ENCODE data around the gene CYP3A5. TPM values are rescaled to one million over a fixed set of nuclear protein-coding genes. Genes with fewer than 3 reads are reported as not detected.
"Not testable (repeated sequence)": the region's sequence is repeated elsewhere in the genome, so short reads cannot be mapped to it uniquely, and the experiment has no call there.

CYP3A5 gene
- total and polyA plus RNA-seq, 7 experiments from 2014 or later = 0.27 to 0.87 (median 0.69) TPM; not detected in 4

DNA sequence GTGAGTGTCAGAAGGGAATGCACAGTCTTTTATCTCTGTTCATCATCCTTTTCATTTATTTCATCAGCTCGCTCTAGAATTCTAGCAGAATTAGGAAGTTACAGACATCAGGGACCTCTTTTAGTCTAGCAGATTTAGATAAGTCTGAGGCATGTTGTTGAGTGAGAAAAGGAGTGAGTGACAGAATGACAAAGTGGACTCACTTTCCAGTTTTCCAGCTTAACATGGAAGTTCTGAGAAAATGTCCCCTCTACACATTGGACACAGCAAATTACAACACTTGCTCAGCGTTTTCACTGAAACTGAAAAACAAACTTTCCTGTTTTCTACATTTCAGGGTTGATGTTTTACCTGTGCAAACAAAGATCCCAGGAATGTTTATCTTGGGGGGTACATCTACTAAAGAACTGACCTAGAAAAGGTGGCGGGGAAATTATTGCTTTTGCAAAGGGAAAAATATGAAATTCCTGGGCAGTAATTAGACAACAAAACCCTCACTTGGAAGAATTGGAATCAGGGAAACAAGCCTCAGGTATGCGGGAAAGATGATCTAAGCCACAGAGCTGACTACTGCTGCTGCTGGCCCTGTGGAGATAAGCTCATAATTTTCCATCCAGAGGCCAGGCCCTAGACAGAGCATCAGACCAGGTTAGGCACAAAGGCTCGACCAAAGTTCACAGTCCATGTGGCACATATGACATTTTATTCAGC lies 14.6 kb upstream of the CYP3A5 start:
- Histone ChIP-seq H3K9me3 (ENCODE audit: control insufficient read depth in 2 of 3, low read length in 3 of 3) (no peaks in the 10 kb centered on the region), H3K27ac (ENCODE audit: low read depth, low read length) (no peak overlapping the region), H3K4me1 (ENCODE audit: control insufficient read depth in 2 of 2, insufficient read depth in 2 of 2, low read length in 2 of 2) (no peaks in the 10 kb centered on the region), H3K4me3 (ENCODE audit: low read length) (no peak overlapping the region), H3K36me3 (ENCODE audit: control insufficient read depth in 2 of 3, insufficient read depth in 3 of 3, low read length in 3 of 3) (no peaks in the 10 kb centered on the region), H3K27me3 (ENCODE audit: control insufficient read depth in 2 of 2, insufficient read depth in 2 of 2, low read length in 2 of 2) (no peaks in the 10 kb centered on the region)
- Mint-ChIP-seq H3K4me3 (peak overlapping the region in 4 of 10 donors; percentile 1 to 66 (median 48)), H3K9me3 (peaks cover 0 to 18% (median 5%) of the 10 kb centered on the region in 11 donors), H3K27me3 (no peaks in the 10 kb centered on the region), H3K27ac (peak overlapping the region in 6 of 9 donors; percentile 38 to 92 (median 76)), H3K36me3 (peaks cover 3 to 7% (median 4%) of the 10 kb centered on the region in 5 donors), H3K4me1 (peaks cover 0 to 22% (median 21%) of the 10 kb centered on the region in 7 donors)
- CTCF ChIA-PET = interaction anchor here (1.6 kb wide), 1 partner anchor 79 kb away, joined by 4 read pairs; no protein-coding TSS in a partner anchor
- POLR2A ChIA-PET = interaction anchor here (1.1 to 1.7 kb wide), 2 partner anchors 70 to 742 kb away, joined by 3 to 7 read pairs; no protein-coding TSS in a partner anchor
- intact Hi-C loops (cut with micrococcal nuclease) = no loop called here
- ATAC-seq (no peak), DNase-seq (no peak)

DNA sequence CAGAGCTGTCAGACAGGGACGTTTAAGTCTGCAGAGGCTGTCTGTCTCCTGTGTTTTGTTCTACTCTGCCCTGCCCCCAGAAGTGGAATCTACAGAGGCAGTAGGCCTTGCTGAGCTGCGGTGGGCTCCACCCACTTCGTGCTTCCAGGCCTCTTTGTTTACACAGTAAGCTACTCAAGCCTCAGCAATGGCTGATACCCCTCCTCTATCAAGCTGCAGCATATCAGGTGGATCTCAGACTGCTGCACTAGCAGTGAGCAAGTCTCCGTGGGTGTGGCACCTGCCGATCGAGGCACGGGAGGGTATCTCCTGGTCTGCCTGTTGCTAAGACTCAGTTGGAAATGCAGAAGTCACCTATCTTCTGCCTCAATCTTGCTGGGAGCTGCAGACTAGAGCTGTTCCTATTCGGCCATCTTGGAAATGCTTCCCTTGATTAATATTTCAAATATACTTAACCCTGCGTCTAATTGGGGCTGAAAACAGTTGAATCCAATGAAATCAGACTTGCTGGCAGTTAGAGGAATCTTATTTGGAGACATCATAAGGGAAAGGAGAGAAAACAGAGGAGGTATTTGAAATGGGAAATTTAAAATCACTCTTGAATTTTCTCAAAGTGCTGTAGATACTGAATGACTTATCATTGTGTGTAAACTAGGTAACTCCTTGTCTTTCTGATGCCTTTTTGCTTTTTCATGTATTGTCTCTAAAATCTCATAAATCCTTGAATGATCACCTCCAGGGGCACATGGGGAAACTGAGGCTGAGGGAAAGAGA lies 13.8 kb upstream of the CYP3A5 start:
- H3K27me3 Mint-ChIP-seq = peaks cover 0 to 5% (median 0%) of the 10 kb centered on the region in 5 donors
- ChIA-PET POLR2A (interaction anchor here (1.1 to 1.7 kb wide), 2 partner anchors 69 to 743 kb away, joined by 3 to 7 read pairs; no protein-coding TSS in a partner anchor), CTCF (no interaction called here)
- Histone ChIP-seq H3K9me3 (ENCODE audit: control insufficient read depth in 2 of 3, low read length in 3 of 3) (no peaks in the 10 kb centered on the region), H3K4me3 (ENCODE audit: low read length) (no peak overlapping the region), H3K4me1 (ENCODE audit: control insufficient read depth in 2 of 2, insufficient read depth in 2 of 2, low read length in 2 of 2) (no peaks in the 10 kb centered on the region), H3K36me3 (ENCODE audit: control insufficient read depth in 2 of 3, insufficient read depth in 3 of 3, low read length in 3 of 3) (no peaks in the 10 kb centered on the region), H3K27ac (ENCODE audit: low read depth, low read length) (peak overlapping the region; percentile 0), H3K27me3 (ENCODE audit: control insufficient read depth in 2 of 2, insufficient read depth in 2 of 2, low read length in 2 of 2) (no peaks in the 10 kb centered on the region)
- intact Hi-C loops (cut with micrococcal nuclease) = no loop called here
- peak; percentile 74 for ATAC-seq
- H3K9me3 Mint-ChIP-seq = peaks cover 0 to 24% (median 5%) of the 10 kb centered on the region in 11 donors
- DNase-seq = peak in 7 of 9 donors; percentile 49 to 78 (median 59)
- peak overlapping the region in 8 of 10 donors; percentile 1 to 66 (median 48) for H3K4me3 Mint-ChIP-seq
- peaks cover 0 to 22% (median 21%) of the 10 kb centered on the region in 7 donors for H3K4me1 Mint-ChIP-seq
- peaks cover 3 to 7% (median 4%) of the 10 kb centered on the region in 5 donors for H3K36me3 Mint-ChIP-seq
- H3K27ac Mint-ChIP-seq = peak overlapping the region in 8 of 9 donors; percentile 61 to 92 (median 80)

DNA sequence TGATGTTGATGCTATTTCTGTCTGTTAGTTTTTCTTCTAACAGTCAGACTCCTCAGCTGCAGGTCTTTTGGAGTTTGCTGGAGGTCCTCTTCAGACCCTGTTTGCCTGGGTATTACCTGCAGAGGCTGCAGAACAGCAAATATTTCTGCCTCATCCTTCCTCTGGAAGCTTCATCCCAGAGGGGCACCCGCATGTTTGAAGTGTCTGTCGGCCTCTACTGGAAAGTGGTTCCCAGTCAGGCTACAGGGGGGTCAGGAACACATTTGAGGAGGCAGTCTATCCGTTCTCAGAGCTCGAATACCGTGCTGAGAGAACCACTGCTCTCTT lies 13.3 kb upstream of the CYP3A5 start:
- no peak overlapping the region for H3K4me3 ChIP-seq (ENCODE audit: low read length)
- intact Hi-C loops (cut with micrococcal nuclease) = no loop called here
- no peak for ATAC-seq
- H3K9me3 ChIP-seq (ENCODE audit: control insufficient read depth in 2 of 3, low read length in 3 of 3) = no peaks in the 10 kb centered on the region
- peak overlapping the region; percentile 0 for H3K27ac ChIP-seq (ENCODE audit: low read depth, low read length)
- H3K36me3 ChIP-seq (ENCODE audit: control insufficient read depth in 2 of 3, insufficient read depth in 3 of 3, low read length in 3 of 3) = no peaks in the 10 kb centered on the region
- peak overlapping the region in 8 of 9 donors; percentile 3 to 92 (median 80) for H3K27ac Mint-ChIP-seq
- H3K4me3 Mint-ChIP-seq = peak overlapping the region in 6 of 10 donors; percentile 1 to 66 (median 48)
- H3K27me3 ChIP-seq (ENCODE audit: control insufficient read depth in 2 of 2, insufficient read depth in 2 of 2, low read length in 2 of 2) = no peaks in the 10 kb centered on the region
- H3K36me3 Mint-ChIP-seq = peaks cover 3 to 7% (median 4%) of the 10 kb centered on the region in 5 donors
- ChIA-PET POLR2A (interaction anchor here (0.7 to 1.7 kb wide), 5 partner anchors 13 to 744 kb away, joined by 3 to 7 read pairs (median 3); no protein-coding TSS in a partner anchor), CTCF (no interaction called here)
- DNase-seq = no peak
- H3K4me1 ChIP-seq (ENCODE audit: control insufficient read depth in 2 of 2, insufficient read depth in 2 of 2, low read length in 2 of 2) = no peaks in the 10 kb centered on the region
- peaks cover 0 to 30% (median 7%) of the 10 kb centered on the region in 11 donors for H3K9me3 Mint-ChIP-seq
- H3K27me3 Mint-ChIP-seq = peaks cover 0 to 5% (median 0%) of the 10 kb centered on the region in 5 donors
- H3K4me1 Mint-ChIP-seq = peaks cover 0 to 22% (median 21%) of the 10 kb centered on the region in 7 donors

DNA sequence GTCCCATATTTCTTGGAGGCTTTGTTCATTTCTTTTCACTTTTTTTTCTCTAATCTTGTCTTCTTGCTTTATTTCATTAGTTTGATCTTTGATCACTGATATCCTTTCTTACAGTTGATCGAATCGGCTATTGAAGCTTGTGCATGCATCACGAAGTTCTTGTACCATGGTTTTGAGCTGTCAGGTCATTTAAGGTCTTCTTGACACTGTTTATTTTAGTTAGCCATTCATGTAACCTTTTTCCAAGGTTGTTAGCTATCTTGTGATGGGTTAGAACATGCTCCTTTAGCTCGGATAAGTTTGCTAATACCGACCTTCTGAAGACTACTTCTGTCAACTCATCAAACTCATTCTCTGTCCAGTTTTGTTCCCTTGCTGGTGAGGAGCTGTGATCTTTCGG lies 12.8 kb upstream of the CYP3A5 start:
- DNase-seq; CTCF ChIA-PET; H3K9me3 ChIP-seq (ENCODE audit: control insufficient read depth in 2 of 3, low read length in 3 of 3); H3K36me3 Mint-ChIP-seq; H3K27ac ChIP-seq (ENCODE audit: low read depth, low read length); H3K4me1 ChIP-seq (ENCODE audit: control insufficient read depth in 2 of 2, insufficient read depth in 2 of 2, low read length in 2 of 2); H3K27me3 ChIP-seq (ENCODE audit: control insufficient read depth in 2 of 2, insufficient read depth in 2 of 2, low read length in 2 of 2); ATAC-seq; H3K4me3 ChIP-seq (ENCODE audit: low read length); H3K27me3 Mint-ChIP-seq; intact Hi-C loops (cut with micrococcal nuclease); H3K36me3 ChIP-seq (ENCODE audit: control insufficient read depth in 2 of 3, insufficient read depth in 3 of 3, low read length in 3 of 3): not testable (repeated sequence)
- Mint-ChIP-seq H3K9me3 (peaks cover 0 to 31% (median 7%) of the 10 kb centered on the region in 11 donors), H3K4me3 (peak overlapping the region in 2 of 10 donors; percentile 1 to 66), H3K27ac (peak overlapping the region in 6 of 9 donors; percentile 3 to 92 (median 70)), H3K4me1 (peaks cover 0 to 22% (median 21%) of the 10 kb centered on the region in 7 donors)
- POLR2A ChIA-PET = interaction anchor here (0.7 to 1.7 kb wide), 4 partner anchors 13 to 226 kb away, joined by 3 to 7 read pairs (median 3); no protein-coding TSS in a partner anchor

DNA sequence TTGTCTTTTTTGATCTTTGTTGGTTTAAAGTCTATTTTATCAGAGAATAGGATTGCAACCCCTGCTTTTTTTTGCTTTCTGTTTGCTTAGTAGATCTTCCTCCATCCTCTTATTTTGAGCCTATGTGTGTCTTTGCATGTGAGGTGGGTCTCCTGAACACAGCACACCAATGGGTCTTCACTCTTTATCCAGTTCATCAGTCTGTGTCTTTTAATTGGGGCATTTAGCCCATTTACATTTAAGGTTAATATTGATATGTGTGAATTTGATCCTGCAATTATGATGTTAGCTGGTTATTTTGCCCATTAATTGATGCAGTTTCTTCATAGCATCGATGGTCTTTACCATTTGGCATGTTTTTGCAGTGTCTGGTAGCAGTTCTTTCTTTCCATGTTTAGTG lies 11.9 kb upstream of the CYP3A5 start:
- H3K36me3 ChIP-seq (ENCODE audit: control insufficient read depth in 2 of 3, insufficient read depth in 3 of 3, low read length in 3 of 3); H3K27ac ChIP-seq (ENCODE audit: low read depth, low read length); H3K27me3 Mint-ChIP-seq; POLR2A ChIA-PET; H3K27me3 ChIP-seq (ENCODE audit: control insufficient read depth in 2 of 2, insufficient read depth in 2 of 2, low read length in 2 of 2); H3K4me3 ChIP-seq (ENCODE audit: low read length); ATAC-seq; H3K9me3 ChIP-seq (ENCODE audit: control insufficient read depth in 2 of 3, low read length in 3 of 3); DNase-seq; H3K4me1 ChIP-seq (ENCODE audit: control insufficient read depth in 2 of 2, insufficient read depth in 2 of 2, low read length in 2 of 2); H3K4me3 Mint-ChIP-seq; intact Hi-C loops (cut with micrococcal nuclease); CTCF ChIA-PET: not testable (repeated sequence)
- peaks cover 0 to 22% (median 21%) of the 10 kb centered on the region in 7 donors for H3K4me1 Mint-ChIP-seq
- peak overlapping the region in 1 of 9 donors; percentile 28 for H3K27ac Mint-ChIP-seq
- peaks cover 3 to 10% (median 7%) of the 10 kb centered on the region in 5 donors for H3K36me3 Mint-ChIP-seq
- peaks cover 0 to 31% (median 10%) of the 10 kb centered on the region in 11 donors for H3K9me3 Mint-ChIP-seq

DNA sequence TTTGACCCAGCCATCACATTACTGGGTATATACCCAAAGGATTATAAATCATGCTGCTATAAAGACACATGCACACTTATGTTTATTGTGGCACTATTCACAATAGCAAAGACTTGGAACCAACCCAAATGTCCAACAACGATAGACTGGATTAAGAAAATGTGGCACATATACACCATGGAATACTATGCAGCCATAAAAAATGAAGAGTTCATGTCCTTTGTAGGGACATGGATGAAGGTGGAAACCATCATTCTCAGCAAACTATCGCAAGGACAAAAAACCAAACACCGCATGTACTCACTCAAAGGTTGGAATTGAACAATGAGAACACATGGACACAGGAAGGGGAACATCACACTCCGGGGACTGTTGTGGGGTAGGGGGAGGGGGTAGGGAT lies 11.1 kb upstream of the CYP3A5 start:
- H3K4me3 ChIP-seq (ENCODE audit: low read length); H3K4me1 ChIP-seq (ENCODE audit: control insufficient read depth in 2 of 2, insufficient read depth in 2 of 2, low read length in 2 of 2); H3K27ac ChIP-seq (ENCODE audit: low read depth, low read length); POLR2A ChIA-PET; H3K9me3 ChIP-seq (ENCODE audit: control insufficient read depth in 2 of 3, low read length in 3 of 3); DNase-seq; CTCF ChIA-PET; H3K4me3 Mint-ChIP-seq; H3K27ac Mint-ChIP-seq; H3K27me3 ChIP-seq (ENCODE audit: control insufficient read depth in 2 of 2, insufficient read depth in 2 of 2, low read length in 2 of 2); H3K27me3 Mint-ChIP-seq; ATAC-seq; H3K36me3 ChIP-seq (ENCODE audit: control insufficient read depth in 2 of 3, insufficient read depth in 3 of 3, low read length in 3 of 3); intact Hi-C loops (cut with micrococcal nuclease): not testable (repeated sequence)
- Mint-ChIP-seq H3K36me3 (peaks cover 3 to 10% (median 7%) of the 10 kb centered on the region in 5 donors), H3K9me3 (peaks cover 0 to 31% (median 10%) of the 10 kb centered on the region in 11 donors), H3K4me1 (peaks cover 0 to 22% (median 21%) of the 10 kb centered on the region in 7 donors)

Measured in naive thymus-derived CD4-positive, alpha-beta T cell (primary cell).